CD4-positive, alpha-beta T cell treated with Interleukin-4 for 4 hours (primary cell): ENCODE measurements around the gene CACNA1C.

Source experiments
- DNase-seq: peaks from one replicate; pipeline ENCODE4 v3.0.0-alpha.2; 2020

CACNA1C gene

DNA sequence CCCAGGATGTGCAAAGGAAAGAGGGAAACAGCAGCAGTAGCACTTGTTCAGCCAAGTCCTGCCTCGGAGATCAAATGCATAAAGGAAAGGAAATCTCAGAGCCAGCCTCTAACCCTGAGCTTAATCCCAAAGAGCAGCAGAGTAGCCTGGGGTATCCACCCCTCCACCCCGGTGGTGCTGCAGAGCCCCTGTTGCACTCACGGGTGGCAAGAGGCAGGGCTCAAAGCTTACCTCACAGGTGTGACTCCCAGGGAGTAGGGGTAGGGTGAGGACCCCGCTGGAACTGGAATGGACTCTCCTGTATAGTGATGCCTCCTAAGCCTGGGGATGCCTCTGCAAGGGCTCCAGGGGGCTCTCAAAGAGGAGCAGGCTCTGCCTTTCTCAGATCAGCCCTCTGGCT lies 211.1 kb downstream of the CACNA1C start:
- DNase-seq, result no peak

DNA sequence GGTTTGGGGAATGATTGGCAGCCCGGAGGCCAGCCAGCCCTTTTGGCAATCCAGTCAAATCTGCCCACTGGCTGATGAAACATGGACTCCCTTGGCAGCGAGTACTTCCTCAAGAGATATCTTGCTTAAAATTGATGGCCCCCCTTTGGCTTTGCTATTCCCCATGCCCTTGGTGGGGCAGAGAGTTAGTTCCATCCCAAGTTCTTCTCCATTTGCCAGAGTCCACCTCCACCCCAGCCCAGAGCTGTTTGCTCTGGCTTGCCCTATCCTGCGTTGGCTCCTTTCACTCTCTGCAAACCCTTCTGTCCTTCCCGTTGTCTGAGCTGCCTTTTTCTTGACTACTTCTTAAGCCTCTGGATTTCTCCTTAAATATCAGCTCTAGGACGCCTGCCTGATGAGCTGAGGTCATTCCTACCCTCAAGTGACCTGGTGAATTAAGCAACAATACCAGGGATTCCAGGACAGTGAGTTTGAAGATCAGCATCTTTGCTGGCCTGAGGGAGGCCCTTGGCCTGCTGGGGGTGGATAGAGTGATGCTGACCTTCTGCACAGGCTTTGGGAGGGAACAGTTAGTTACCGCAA lies 212.0 kb downstream of the CACNA1C start:
- DNase-seq, result no peak

DNA sequence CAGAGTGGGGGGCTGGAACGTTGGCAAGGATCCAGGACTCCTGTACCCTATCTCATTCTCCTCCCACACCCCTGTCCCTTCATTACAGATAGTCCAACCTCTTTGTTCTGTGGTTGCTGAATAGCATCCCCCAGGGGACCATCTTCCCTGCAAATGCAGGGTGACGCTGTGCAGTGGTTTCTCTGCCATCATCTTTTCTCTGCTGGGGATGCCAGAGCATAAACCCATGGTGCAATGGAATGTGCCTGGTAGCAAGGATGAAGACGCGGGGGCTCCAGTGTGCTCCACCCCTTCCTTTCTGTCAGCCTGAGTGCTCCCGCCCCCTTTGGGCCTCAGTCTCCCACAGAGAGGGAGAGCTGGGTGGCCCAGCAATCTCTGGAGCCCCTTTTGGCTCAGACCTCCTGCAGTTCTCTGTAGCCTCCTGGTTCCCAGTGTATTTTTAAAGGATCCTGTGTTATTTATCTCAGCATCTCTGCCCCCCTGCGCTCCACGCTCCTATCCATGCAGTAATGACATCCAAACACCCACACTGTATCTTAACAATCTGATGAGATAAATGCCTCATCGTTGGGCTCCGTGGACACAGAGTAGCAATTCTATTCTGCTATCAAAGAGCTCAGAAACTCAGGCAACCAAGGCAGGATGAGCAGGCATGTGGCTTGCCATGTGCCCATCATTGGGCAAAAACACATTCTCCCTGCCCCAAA lies 212.8 kb downstream of the CACNA1C start:
- DNase-seq, result no peak

DNA sequence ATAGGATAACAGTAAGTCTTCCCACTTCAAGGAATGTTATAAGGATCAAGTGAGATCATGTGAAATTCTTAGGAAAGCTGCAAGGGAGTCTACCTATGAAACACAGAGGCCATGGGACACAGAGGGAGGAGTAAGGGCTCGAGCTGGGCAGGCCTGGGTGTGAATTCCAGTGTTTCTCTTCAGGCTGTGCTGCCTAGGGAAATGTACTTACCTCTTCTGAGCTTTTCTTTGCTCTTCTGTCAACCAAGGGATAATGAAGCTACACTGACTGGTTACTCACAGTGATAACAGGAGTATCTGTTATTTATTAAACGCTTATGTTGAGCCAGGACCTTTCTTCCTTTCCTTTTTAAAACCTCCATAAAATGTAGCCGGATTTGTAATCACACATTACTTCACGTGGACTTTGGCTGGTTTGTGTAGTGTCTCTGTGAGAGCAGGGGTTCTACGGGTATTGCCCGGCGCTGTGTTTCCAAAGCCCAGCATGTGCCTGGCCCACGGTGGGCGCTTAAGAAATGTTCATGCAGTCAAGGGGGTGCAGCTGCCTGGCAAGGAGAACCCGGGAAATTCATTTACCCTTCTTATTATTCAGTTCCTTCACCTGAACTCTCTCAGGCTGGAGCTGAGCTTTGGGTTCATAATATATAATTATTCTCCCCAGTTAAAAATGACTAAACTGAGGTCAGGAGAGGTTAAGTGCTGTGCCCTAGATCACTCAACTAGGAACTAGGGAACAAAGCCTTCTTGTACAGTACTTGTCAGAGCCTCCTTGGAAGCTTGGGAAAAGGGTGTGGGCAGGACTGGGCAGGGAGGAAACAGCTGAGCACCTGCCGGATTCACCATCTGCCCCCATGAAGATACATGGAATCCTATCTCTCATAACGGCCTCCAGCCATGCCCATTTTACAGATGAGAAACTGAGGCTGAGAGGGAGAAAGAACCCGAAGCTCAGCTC lies 214.2 kb downstream of the CACNA1C start:
- no peak for DNase-seq

DNA sequence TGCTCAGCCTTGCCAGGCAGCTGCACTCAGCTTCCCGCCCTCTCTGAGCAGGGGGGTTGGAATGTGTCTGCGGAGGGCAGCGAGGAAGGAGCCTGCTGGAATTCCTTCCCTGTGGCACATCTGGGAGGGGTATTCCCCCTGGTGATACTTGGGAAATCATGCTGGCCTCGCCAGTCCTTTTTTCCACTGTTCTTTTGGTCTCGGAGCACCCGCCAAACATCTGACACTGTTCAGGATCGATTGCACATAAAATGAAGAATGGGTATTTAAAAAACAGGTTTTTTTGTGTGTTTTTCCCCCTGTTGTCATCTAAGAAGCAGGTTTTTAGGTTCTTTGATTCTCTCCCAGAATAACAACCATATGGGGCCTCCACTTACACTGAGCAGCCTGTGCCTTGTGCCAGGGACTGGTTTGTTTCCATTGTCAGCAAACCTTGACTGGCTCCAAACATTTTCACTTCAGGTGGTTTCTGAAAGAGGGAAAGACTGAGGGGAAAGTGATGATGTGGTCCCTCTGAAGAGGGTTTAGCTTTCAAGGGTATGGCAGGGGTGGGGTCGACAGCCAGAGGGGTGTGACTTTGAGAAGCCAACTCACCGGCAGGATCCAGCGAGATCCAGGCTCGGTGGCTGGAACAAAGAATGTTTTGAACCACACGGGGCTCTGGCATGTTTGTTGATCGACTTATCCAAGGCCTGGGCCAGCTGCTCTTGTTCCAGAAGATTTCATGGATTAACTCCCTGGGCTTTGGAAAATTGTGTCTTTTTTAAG lies 215.1 kb downstream of the CACNA1C start:
- DNase-seq, result no peak

DNA sequence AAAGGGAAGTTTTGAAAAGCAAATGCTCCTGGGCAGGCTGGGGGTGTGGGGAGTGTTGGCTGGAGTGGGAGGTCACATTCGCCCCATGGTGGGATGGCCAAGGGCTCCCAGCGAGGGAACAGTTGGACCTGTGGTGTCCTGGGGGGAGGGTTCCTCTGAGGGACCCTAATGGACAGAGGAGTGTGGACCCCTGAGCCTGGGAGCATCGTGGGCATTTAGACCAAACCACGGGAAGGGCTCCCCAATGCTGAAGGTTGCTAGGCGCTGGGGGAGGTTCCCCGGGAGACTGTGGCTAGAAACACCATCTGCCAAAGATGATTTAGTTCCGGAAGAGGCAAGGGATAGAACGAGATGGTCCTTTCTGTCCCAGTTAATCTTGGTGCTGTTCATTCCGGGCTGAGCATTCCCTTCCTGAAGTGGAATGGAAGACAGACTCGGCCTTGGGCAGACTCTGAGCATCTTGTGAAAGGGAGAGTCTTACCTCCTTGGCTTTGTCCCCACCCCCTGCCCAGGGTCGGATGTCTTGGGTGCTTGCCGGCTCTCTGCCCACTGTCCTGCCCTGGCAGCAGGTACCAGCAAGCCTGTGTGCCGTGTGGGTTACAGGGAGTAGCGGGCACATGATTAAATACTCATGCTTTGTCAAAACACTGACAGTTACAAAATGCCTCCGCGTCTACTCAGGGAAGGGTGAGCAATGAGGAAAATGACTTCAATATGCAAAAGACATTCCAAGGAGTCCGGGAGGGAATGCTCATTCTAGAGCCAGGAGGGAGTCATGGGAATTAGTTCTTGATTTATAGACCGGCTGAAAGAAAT lies 215.9 kb downstream of the CACNA1C start:
- no peak for DNase-seq

DNA sequence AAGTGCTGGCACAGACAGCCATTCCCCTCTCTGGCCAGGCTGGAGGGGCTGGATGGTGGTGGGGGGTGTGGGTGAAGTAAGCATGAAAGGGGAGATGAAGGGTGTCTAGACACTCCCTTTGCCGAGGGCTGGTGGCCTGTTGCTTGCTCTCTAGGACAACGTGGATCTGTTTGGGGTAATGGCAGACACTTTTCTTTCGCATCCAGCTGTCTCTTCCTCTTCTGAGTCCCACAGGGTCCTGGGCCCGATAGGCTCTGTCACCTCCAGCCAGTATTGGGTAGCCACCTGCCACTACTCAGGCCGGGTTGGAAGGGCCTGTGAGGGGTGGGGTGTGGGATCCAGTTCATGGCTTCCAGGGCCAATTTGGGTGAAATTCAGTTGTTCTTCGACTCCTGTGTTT lies 218.1 kb downstream of the CACNA1C start:
- no peak for DNase-seq

DNA sequence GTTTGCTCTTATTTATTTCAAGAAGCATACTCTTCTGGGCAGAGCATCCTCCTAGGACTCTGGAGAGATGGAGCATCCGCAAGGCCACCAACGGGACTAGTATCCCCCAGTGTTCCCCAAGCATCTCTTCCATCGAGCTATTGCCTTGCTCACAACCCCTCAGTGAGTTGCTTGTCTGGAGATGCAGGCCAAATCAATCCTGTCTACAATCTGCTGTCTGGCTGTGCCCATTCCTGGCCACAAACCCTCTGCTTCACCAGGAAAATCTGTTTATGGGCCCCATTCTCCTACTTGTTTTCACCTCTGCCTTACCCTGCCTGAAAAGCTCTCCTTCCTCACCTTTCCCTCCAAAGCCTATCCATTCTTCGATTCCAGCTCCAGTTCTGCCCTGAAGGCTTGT lies 219.2 kb downstream of the CACNA1C start:
- DNase-seq, result no peak

DNA sequence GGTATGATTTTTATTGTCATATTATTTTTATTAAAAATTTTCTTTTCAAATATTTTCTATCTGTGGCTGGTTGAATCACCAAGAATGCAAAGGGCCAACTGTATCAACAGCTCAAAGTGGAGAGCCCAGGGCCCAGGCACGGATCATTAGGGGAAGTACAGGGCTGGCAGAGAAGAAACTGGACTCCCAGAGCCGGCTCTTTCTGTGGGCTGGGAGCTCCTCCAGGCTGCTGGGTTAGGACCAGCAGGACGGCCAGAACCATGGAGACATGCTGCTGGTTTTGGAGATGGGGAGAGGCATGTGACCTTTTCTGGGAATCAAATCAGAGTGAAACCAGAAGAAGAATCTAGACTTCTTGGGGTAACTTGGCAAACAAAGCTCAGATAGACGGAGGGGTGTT lies 220.5 kb downstream of the CACNA1C start:
- DNase-seq, result no peak

DNA sequence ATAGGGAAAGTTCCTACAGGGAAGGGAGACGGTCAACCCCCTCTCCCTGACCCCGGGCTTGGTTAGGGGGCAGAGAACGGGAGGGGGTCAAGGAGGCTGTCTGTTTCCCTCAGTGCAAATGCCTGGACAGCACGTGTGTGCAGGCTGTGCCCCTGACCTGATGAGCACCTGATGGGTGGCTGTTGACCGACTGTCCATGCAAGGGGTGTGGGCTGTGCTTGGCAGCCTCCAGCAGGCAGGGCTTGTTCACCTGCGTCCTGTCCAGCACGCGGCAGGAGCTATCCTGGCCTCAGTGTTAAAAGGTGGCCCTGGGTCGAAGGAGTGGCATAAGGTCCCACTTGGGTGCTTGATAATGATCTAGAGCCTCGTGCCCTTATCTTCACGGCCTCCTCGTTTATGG lies 221.0 kb downstream of the CACNA1C start:
- DNase-seq, result no peak

DNA sequence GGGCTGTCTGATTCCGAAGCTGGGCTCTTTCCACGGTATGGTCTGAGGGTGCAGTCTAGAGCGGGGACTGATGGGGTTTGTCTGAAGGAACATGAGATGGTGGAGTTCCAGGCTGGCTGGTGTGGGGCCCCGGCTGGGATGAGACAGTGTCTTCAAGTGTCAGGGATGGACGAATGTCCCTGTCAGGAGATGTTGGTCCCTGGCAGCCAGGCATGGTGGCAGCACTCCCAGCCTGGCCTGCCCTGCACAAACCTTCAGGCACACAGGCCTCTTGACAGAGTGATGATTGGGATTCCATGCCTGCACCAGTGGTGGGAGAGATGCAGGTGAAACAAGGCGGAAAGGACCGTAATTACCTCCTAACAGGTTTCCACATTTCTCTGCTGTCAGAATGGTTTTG lies 221.9 kb downstream of the CACNA1C start:
- no peak for DNase-seq

DNA sequence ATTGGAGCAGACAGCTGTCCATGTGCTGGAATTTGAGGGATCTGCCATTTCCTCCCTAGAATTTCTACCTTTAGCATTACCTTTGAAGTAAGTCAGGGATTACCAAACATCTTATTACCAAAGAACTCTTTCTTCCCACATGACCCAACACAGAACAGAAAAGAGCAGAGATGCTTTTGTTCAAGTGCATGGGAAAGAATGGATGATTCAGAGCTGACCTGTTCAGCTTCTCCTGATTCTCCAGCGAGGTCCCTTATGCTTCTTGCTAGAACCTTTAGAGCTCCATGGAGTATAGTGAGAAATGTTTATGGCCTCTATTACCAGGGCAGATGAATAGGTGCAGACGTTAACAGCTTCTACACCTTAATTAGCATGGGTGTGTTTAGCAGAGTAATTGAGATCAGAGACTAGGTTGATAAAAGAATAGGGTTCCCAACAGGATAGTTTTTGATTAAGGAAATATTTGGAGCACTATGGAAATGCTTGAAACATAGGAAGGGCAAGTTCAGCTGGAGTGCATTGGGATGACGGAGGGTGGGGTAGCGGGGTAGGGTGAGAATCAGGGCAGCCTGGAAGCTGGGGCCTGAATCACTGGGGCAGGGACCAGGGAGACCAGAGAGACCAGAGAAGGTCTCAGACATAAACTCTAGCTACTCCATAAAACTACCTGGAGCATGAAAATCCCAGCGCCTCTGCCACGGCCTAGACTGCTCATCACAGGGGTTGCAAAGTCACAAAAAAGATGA lies 223.7 kb downstream of the CACNA1C start:
- no peak for DNase-seq

DNA sequence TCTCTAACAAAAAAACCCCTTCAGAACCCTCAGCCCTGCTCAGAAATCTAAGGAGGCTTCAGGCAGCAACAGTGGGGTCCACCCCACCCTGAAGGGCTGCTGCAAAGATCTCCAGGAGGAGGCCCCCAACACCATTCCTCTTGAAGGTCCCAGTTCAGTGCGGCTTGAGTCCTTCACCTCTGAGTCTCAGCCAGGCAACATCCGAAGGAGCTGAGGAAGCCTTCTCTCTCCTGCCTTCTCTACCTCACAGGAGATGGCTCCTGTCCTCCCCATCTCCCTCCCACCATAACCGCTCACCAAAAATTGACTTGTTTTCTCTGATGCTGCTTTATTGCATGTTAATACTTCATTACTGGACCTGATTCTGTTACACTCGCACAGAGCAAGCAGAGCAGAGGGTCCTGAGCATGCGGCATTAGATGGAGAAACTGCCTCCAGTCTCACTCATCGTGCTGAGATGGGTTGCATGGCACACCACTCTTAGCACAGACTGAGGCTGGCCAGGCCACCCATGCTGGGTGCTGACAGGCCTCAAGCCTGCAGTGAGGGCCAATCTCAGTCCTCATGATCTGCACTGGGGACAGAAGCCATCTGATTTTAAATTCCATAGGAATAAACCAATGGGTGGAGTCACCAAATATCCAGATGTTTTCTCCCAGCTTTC lies 224.8 kb downstream of the CACNA1C start:
- DNase-seq, result no peak

DNA sequence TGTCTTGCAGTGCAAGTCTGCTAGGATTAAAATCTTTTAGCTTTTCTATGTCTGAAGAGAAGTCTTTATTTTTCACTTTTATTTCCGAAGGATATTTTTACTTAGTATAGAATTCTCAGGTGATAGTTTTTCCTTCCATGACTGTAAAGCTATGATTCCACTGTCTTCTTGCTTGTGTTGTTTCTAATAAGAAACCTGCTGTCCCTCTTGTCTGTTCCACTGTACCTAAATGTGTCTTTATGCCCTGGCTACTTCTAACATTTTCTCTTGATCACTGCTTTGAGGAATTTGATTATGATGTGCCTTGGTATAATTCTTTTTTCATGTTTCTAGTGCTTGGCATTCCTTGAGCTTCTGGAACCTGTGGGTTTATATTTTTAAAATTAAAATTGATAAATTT lies 228.7 kb downstream of the CACNA1C start:
- no peak for DNase-seq

DNA sequence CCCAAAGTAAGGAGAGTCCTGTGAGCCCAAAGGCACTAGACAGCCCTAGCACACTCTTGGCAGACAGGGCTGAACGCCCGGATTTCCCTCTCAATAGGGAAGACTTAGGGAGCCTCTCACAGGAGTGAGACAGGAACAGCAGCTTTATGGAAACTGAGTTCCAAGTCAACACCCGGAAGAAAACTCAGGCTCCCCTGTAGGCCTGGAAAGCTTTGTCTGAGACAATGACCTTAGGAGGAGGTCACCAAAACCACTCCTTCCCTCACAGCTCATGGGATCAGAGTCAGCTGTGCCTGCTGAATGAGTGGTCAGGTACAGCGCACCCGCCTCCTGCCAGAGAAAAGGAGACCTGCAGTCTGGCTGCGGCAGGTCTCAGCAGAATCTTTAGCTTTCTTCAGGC lies 229.5 kb downstream of the CACNA1C start:
- no peak for DNase-seq

DNA sequence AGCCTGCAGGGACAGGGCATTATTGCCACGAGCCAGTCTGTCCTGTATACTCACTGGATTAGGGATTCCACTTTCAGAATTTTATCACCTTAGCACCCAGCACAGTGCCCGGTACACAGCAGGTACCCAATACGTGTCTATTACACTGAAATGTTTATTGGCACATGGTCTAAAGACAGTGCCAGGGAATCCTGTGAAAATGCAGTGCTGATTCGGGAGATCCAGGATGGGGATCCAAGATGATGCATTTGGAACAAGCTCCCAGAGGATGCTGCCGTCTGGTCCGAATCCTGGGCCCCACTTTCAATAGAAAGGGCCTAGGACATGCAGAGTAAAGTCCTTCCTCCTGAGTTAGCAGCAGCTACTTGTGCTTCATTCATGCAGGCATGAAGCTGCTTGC lies 230.7 kb downstream of the CACNA1C start:
- no peak for DNase-seq

DNA sequence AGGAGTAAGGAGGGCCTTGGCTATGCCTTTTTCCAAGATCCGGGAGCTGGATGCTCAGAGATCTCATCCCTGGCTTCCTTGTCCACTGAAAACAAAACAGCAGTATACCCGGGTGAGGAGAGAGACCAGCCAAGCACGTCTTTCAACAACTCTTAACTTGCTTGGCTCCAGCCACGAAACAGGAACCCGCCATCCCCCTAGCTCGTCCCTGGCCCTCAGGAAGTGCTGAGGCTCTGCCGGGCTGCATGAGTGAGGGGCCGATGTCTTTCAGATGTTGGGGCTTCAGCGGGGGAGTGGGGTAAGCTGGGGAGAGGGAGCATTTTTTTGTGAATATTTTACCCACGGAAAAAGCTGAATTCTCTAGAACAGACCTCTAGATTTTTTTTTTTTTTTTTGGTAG lies 231.1 kb downstream of the CACNA1C start:
- DNase-seq, result no peak

DNA sequence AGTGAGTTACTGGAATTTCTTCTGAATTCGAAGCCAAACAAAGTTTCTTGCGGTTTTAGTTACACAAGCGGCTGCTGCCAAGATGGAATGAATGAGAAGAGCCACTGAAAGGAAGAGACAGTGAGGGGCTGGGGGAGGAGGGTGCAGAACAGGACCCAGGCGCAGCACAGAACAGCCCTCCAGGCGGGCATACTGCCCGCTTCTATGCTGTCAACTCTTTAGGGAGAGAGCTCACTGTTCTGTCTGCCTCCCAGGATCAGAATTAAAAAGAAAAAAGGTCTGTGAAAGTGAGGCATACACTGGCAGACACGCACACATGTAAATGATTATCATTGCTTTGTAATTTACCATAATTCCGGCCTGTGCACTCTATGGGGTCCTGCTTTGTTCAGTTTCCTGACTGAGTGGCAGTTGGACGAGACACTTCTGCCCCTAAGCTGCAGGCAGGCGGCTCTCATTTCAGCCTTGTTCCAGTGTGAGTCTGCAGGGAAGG lies 231.6 kb downstream of the CACNA1C start:
- no peak for DNase-seq

DNA sequence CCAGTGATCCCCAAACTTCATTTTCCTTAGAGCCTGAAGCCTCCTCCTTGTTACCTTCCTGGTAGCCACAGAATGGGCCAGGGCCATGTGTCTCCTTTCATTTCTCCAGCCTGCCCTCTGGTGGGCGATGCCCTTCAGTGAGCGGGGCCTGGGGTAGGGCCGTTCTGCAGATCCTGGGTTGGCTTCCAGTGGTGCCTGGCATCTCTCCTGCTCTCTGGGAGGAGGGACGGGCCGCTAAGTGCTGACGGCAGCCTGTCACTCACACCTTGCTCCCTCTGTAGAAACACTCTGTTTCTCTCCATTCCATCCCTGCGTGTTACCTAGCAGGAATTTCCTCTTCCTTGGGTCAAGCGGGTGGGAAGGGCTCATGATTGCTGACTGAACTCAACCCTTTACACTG lies 232.1 kb downstream of the CACNA1C start:
- no peak for DNase-seq

DNA sequence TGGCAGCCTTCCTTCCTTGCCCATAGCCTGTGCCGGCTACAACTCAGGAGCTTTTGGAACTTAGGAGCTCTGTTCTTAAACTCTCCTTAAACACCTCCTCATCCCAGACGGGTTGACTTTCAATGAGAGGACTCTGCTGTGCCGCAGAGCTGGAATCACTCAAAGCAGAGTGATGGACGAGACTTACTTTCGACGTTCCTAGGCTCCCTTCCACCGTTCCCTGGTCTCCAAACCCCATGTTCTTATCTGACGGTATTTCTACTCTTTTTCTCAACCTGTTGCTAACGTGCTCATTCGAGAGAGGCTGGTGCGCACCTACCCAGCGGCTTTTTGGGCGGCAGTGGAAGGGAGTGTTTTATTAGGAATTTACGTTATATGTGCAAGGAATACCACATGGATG lies 232.7 kb downstream of the CACNA1C start:
- DNase-seq, result no peak

DNA sequence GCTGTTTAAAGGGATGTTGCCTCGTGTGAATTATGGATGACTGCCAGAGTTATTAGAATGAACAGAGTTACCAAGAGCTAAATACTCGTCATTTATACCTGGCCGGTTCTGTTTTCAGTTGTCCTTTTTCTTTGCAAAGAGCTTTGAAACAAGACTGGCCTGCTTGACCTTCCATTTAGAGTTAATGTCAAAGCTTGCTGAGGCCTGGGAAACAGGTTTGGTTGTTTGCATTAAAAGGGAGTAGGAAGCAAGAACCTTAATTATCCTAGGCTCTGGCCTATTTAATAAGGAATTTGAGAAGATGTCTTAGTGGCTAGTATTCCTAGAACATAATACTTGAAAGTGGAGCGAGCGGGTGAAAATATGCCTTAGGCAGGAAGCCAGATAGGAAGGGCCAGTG lies 233.3 kb downstream of the CACNA1C start:
- no peak for DNase-seq
